GM21447 (cell line): ENCODE results near the gene TMEM125.

Experiments used
- ATAC-seq: cut with Tn5 transposase; IDR thresholded peaks from one replicate; pipeline ENCODE4 v1.9.1; 2021; ENCODE audit not compliant: unreplicated experiment

The TMEM125 gene

GRCh38 chr1:43269627-43270375 lies at the start of gene TMEM125:
TMEM125 (plus strand) TSS chr1:43269983; CDS start chr1:43272723, 2,740 bp downstream.
- ATAC-seq = no peak

- peak; percentile 76 for ATAC-seq
These were observed 48.6 kb upstream of the TMEM125 start for GRCh38 chr1:43220905-43221778.

GRCh38 chr1:43221797-43222196 lies 48.0 kb upstream of the TMEM125 start:
- no peak for ATAC-seq

- ATAC-seq = no peak
These were observed 46.9 kb upstream of the TMEM125 start for GRCh38 chr1:43222879-43223278.

- no peak for ATAC-seq
These were observed 44.6 kb upstream of the TMEM125 start for GRCh38 chr1:43225168-43225567.

GRCh38 chr1:43227143-43227764 lies 42.5 kb upstream of the TMEM125 start:
- no peak for ATAC-seq

GRCh38 chr1:43229826-43230780 lies 39.7 kb upstream of the TMEM125 start:
- ATAC-seq = no peak

GRCh38 chr1:43232074-43232473 lies 37.7 kb upstream of the TMEM125 start:
- no peak for ATAC-seq

- no peak for ATAC-seq
These were observed 37.3 kb upstream of the TMEM125 start for GRCh38 chr1:43232482-43232881.

GRCh38 chr1:43233631-43234030 lies 36.2 kb upstream of the TMEM125 start:
- no peak for ATAC-seq

GRCh38 chr1:43234267-43234666 lies 35.5 kb upstream of the TMEM125 start:
- ATAC-seq = no peak

- no peak for ATAC-seq
These were observed 34.7 kb upstream of the TMEM125 start for GRCh38 chr1:43235040-43235439.

GRCh38 chr1:43235451-43236121 lies 34.2 kb upstream of the TMEM125 start:
- ATAC-seq = no peak

- ATAC-seq = no peak
These were observed 32.7 kb upstream of the TMEM125 start for GRCh38 chr1:43237121-43237520.

- ATAC-seq = no peak
These were observed 31.7 kb upstream of the TMEM125 start for GRCh38 chr1:43238085-43238484.

GRCh38 chr1:43238991-43239469 lies 30.8 kb upstream of the TMEM125 start:
- ATAC-seq = peak; percentile 11

GRCh38 chr1:43239484-43239883 lies 30.3 kb upstream of the TMEM125 start:
- peak; percentile 78 for ATAC-seq

GRCh38 chr1:43241413-43241836 lies 28.4 kb upstream of the TMEM125 start:
- ATAC-seq = no peak

GRCh38 chr1:43243299-43243698 lies 26.5 kb upstream of the TMEM125 start:
- ATAC-seq = no peak
